GM18498 (cell line): Measurements from ENCODE around the gene USP17L15.
"Not testable (repeated sequence)": the region's sequence is repeated elsewhere in the genome, so short reads cannot be mapped to it uniquely, and the experiment has no call there.

Source experiments
- ATAC-seq: cut with Tn5 transposase; IDR thresholded peaks from one replicate; pipeline ENCODE4 v1.9.1; 2021; ENCODE audit warnings: mild to moderate bottlenecking, moderate library complexity; ENCODE audit not compliant: unreplicated experiment

Gene USP17L15, protein sequence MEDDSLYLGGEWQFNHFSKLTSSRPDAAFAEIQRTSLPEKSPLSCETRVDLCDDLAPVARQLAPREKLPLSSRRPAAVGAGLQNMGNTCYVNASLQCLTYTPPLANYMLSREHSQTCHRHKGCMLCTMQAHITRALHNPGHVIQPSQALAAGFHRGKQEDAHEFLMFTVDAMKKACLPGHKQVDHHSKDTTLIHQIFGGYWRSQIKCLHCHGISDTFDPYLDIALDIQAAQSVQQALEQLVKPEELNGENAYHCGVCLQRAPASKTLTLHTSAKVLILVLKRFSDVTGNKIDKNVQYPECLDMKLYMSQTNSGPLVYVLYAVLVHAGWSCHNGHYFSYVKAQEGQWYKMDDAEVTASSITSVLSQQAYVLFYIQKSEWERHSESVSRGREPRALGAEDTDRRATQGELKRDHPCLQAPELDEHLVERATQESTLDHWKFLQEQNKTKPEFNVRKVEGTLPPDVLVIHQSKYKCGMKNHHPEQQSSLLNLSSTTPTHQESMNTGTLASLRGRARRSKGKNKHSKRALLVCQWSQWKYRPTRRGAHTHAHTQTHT

DNA sequence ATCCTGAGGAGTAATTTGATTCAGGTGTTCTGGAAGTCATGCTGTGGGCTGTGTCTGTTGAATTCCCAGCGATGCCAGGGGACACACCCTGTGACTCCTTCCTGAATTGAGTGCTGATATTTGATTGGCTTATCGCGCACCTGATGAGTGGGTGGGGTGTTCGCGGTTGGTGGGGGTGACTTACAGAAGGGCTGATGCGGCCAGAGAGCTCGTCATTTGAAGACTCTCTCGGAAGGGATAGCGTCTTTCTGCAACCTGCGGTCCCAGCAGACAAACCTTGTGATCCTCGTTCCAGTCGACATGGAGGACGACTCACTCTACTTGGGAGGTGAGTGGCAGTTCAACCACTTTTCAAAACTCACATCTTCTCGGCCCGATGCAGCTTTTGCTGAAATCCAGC lies at the start of gene USP17L15:
Gene USP17L15 (plus strand): TSS at position 301 of the 400 bp plus-strand sequence. CDS start 0 bp downstream, at position 301.
- not testable (repeated sequence) for ATAC-seq

DNA sequence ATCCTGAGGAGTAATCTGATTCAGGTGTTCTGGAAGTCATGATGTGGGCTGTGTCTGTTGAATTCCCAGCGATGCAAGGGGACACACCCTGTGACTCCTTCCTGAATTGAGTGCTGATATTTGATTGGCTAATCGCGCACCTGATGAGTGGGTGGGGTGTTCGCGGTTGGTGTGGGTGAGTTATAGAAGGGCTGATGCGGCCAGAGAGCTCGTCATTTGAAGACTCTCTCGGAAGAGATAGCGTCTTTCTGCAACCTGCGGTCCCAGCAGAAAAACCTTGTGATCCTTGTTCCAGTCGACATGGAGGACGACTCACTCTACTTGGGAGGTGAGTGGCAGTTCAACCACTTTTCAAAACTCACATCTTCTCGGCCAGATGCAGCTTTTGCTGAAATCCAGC lies 23.8 kb upstream of the USP17L15 start, which contains the start of gene USP17L10:
Gene USP17L10 (plus strand): TSS at position 301 of the 400 bp plus-strand sequence. CDS start 0 bp downstream, at position 301.
- ATAC-seq = not testable (repeated sequence)

DNA sequence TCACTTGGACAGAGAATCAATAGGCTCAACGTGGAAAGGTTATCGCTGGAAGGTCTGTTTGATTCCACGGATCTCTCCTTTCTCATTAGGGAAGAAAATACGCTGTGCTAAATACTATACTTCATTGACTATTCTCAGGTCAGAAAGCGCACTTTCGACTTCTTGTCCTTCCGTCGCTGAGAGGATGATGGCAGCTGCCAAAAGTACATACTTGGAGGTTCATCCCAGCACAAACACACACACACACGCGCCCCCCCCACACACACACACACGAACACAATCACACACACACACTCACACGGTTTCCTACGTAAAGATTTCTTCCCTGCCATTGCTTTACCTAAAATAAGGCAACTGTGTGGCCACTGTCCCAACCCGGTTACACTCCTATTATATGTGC lies 19.5 kb upstream of the USP17L15 start:
- ATAC-seq = not testable (repeated sequence)

DNA sequence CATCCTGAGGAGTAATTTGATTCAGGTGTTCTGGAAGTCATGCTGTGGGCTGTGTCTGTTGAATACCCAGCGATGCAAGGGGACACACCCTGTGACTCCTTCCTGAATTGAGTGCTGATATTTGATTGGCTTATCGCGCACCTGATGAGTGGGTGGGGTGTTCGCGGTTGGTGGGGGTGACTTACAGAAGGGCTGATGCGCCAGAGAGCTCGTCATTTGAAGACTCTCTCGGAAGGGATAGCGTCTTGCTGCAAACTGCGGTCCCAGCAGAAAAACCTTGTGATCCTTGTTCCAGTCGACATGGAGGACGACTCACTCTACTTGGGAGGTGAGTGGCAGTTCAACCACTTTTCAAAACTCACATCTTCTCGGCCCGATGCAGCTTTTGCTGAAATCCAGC lies 19.1 kb upstream of the USP17L15 start, which contains the start of gene USP17L11:
Gene USP17L11 (plus strand): TSS at position 301 of the 400 bp plus-strand sequence. CDS start 0 bp downstream, at position 301.
- ATAC-seq = not testable (repeated sequence)

DNA sequence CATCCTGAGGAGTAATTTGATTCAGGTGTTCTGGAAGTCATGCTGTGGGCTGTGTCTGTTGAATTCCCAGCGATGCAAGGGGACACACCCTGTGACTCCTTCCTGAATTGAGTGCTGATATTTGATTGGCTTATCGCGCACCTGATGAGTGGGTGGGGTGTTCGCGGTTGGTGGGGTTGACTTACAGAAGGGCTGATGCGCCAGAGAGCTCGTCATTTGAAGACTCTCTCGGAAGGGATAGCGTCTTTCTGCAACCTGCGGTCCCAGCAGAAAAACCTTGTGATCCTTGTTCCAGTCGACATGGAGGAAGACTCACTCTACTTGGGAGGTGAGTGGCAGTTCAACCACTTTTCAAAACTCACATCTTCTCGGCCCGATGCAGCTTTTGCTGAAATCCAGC lies 14.3 kb upstream of the USP17L15 start, which contains the start of gene USP17L12:
Gene USP17L12 (plus strand): TSS at position 301 of the 400 bp plus-strand sequence. CDS start 0 bp downstream, at position 301.
- not testable (repeated sequence) for ATAC-seq

DNA sequence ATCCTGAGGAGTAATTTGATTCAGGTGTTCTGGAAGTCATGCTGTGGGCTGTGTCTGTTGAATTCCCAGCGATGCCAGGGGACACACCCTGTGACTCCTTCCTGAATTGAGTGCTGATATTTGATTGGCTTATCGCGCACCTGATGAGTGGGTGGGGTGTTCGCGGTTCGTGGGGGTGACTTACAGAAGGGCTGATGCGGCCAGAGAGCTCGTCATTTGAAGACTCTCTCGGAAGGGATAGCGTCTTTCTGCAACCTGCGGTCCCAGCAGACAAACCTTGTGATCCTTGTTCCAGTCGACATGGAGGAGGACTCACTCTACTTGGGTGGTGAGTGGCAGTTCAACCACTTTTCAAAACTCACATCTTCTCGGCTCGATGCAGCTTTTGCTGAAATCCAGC lies 9.6 kb upstream of the USP17L15 start, which contains the start of gene USP17L13:
Gene USP17L13 (plus strand): TSS at position 301 of the 400 bp plus-strand sequence. CDS start 0 bp downstream, at position 301.
- not testable (repeated sequence) for ATAC-seq

DNA sequence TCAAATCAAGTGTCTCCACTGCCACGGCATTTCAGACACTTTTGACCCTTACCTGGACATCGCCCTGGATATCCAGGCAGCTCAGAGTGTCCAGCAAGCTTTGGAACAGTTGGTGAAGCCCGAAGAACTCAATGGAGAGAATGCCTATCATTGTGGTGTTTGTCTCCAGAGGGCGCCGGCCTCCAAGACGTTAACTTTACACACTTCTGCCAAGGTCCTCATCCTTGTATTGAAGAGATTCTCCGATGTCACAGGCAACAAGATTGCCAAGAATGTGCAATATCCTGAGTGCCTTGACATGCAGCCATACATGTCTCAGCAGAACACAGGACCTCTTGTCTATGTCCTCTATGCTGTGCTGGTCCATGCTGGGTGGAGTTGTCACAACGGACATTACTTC lies 3.9 kb upstream of the USP17L15 start:
- ATAC-seq = not testable (repeated sequence)

DNA sequence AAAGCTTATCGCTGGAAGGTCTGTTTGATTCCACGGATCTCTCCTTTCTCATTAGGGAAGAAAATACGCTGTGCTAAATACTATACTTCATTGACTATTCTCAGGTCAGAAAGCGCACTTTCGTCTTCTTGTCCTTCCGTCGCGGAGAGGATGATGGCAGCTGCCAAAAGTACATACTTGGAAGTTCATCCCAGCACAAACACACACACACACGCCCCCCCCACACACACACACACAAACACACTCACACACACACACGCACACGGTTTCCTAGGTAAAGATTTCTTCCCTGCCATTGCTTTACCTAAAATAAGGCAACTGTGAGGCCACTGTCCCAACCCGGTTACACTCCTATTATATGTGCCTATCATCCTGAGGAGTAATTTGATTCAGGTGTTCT lies 4.3 kb downstream of the USP17L15 start:
- not testable (repeated sequence) for ATAC-seq

DNA sequence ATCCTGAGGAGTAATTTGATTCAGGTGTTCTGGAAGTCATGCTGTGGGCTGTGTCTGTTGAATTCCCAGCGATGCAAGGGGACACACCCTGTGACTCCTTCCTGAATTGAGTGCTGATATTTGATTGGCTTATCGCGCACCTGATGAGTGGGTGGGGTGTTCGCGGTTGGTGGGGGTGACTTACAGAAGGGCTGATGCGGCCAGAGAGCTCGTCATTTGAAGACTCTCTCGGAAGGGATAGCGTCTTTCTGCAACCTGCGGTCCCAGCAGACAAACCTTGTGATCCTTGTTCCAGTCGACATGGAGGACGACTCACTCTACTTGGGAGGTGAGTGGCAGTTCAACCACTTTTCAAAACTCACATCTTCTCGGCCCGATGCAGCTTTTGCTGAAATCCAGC lies 9.4 kb downstream of the USP17L15 start, which contains the start of gene USP17L17:
Gene USP17L17 (plus strand): TSS at position 301 of the 400 bp plus-strand sequence. CDS start 0 bp downstream, at position 301.
- not testable (repeated sequence) for ATAC-seq

DNA sequence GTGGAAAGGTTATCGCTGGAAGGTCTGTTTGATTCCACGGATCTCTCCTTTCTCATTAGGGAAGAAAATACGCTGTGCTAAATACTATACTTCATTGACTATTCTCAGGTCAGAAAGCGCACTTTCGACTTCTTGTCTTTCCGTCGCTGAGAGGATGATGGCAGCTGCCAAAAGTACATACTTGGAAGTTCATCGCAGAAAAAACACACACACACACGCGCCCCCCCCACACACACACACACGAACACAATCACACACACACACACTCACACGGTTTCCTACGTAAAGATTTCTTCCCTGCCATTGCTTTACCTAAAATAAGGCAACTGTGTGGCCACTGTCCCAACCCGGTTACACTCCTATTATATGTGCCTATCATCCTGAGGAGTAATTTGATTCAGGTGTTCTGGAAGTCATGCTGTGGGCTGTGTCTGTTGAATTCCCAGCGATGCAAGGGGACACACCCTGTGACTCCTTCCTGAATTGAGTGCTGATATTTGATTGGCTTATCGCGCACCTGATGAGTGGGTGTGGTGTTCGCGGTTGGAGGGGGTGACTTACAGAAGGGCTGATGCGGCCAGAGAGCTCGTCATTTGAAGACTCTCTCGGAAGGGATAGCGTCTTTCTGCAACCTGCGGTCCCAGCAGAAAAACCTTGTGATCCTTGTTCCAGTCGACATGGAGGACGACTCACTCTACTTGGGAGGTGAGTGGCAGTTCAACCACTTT lies 13.9 kb downstream of the USP17L15 start, which contains the start of gene USP17L18:
Gene USP17L18 (plus strand): TSS at position 678 of the 728 bp plus-strand sequence. CDS start 0 bp downstream, at position 678.
- ATAC-seq = not testable (repeated sequence)

DNA sequence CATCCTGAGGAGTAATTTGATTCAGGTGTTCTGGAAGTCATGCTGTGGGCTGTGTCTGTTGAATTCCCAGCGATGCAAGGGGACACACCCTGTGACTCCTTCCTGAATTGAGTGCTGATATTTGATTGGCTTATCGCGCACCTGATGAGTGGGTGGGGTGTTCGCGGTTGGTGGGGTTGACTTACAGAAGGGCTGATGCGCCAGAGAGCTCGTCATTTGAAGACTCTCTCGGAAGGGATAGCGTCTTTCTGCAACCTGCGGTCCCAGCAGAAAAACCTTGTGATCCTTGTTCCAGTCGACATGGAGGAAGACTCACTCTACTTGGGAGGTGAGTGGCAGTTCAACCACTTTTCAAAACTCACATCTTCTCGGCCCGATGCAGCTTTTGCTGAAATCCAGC lies 18.9 kb downstream of the USP17L15 start, which contains the start of gene USP17L19:
Gene USP17L19 (plus strand): TSS at position 301 of the 400 bp plus-strand sequence. CDS start 0 bp downstream, at position 301.
- not testable (repeated sequence) for ATAC-seq

DNA sequence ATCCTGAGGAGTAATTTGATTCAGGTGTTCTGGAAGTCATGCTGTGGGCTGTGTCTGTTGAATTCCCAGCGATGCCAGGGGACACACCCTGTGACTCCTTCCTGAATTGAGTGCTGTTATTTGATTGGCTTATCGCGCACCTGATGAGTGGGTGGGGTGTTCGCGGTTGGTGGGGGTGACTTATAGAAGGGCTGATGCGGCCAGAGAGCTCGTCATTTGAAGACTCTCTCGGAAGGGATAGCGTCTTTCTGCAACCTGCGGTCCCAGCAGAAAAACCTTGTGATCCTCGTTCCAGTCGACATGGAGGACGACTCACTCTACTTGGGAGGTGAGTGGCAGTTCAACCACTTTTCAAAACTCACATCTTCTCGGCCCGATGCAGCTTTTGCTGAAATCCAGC lies 23.6 kb downstream of the USP17L15 start, which contains the start of gene USP17L20:
Gene USP17L20 (plus strand): TSS at position 301 of the 400 bp plus-strand sequence. CDS start 0 bp downstream, at position 301.
- not testable (repeated sequence) for ATAC-seq

DNA sequence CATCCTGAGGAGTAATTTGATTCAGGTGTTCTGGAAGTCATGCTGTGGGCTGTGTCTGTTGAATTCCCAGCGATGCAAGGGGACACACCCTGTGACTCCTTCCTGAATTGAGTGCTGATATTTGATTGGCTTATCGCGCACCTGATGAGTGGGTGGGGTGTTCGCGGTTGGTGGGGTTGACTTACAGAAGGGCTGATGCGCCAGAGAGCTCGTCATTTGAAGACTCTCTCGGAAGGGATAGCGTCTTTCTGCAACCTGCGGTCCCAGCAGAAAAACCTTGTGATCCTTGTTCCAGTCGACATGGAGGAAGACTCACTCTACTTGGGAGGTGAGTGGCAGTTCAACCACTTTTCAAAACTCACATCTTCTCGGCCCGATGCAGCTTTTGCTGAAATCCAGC lies 28.4 kb downstream of the USP17L15 start, which contains the start of gene USP17L21:
Gene USP17L21 (plus strand): TSS at position 301 of the 400 bp plus-strand sequence. CDS start 0 bp downstream, at position 301.
- ATAC-seq = not testable (repeated sequence)

DNA sequence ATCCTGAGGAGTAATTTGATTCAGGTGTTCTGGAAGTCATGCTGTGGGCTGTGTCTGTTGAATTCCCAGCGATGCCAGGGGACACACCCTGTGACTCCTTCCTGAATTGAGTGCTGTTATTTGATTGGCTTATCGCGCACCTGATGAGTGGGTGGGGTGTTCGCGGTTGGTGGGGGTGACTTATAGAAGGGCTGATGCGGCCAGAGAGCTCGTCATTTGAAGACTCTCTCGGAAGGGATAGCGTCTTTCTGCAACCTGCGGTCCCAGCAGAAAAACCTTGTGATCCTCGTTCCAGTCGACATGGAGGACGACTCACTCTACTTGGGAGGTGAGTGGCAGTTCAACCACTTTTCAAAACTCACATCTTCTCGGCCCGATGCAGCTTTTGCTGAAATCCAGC lies 33.1 kb downstream of the USP17L15 start, which contains the start of gene USP17L22:
Gene USP17L22 (plus strand): TSS at position 301 of the 400 bp plus-strand sequence. CDS start 0 bp downstream, at position 301.
- ATAC-seq = not testable (repeated sequence)

DNA sequence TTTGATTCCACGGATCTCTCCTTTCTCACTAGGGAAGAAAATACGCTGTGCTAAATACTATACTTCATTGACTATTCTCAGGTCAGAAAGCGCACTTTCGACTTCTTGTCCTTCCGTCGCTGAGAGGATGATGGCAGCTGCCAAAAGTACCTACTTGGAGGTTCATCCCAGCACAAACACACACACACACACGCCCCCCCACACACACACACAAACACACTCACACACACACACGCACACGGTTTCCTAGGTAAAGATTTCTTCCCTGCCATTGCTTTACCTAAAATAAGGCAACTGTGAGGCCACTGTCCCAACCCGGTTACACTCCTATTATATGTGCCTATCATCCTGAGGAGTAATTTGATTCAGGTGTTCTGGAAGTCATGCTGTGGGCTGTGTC lies 37.5 kb downstream of the USP17L15 start:
- ATAC-seq = not testable (repeated sequence)
